ENCODE results near the gene COX6B1. TPM values are rescaled to one million over a fixed set of nuclear protein-coding genes. Genes with fewer than 3 reads are reported as not detected.
"Not testable (repeated sequence)": the region's sequence is repeated elsewhere in the genome, so short reads cannot be mapped to it uniquely, and the experiment has no call there.

The COX6B1 gene
- polyA plus RNA-seq, 1 donor = 300 TPM

DNA sequence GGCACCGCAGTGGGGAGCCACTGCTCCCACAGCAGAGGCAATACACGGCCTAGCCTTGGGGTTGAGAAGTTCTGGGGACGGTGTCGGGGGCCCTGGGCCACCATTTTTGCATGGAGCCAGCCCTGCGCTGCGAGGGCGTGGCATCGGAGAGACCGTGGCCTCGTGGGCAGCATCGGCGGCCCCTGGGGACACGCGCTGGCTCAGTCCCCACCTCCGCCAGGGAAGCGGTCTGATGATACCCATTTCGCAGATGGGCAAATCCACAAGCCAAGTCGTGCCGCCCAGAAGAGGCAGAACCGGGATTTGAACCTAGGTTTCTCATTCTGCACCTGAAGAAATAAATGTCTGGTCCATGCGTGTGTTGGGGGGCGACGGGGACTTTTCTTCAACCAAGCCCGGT, 17.0 kb downstream of the COX6B1 start:
- DNase-seq = no peak

- no peak for DNase-seq
Observed at GRCh38 chr19:35665604-35666003, 17.5 kb downstream of the COX6B1 start.

DNA sequence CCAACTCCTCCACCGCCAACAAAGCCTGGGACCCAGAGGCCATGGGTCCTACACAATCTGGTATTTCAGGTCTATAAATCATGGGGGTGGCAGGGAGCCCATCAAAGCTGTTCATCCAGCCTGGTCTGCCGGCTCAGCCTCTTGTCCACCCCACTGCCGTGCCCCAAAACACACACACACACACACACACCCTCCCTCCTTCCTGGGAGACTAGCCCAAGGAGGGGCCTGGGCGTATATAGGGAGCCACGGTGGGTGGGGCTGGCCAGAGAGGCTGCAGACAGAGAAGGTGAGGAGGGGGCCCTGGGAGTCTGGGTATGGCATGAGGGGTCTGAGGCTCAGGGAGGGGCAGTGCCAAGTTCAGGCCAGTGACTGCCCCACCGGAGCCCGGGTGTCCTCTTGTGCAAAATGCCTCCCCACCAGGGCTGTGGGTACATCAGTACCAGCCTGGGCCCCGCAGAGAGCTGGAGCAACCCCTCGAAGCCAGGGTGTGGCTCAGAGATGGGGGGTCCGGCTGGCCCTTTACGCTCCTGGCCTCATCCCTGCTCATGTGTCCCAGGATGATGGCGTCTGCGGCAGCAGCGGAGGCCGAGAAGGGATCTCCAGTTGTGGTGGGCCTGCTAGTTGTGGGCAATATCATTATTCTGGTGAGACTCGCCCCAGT, 18.3 kb downstream of the COX6B1 start, which contains the start of gene UPK1A:
UPK1A (plus strand) TSS at position 267 of the 663 bp plus-strand sequence; CDS start at position 563, 296 bp downstream.
- DNase-seq = no peak

- no peak for DNase-seq
Observed at GRCh38 chr19:35669566-35669965, 21.4 kb downstream of the COX6B1 start.

DNA sequence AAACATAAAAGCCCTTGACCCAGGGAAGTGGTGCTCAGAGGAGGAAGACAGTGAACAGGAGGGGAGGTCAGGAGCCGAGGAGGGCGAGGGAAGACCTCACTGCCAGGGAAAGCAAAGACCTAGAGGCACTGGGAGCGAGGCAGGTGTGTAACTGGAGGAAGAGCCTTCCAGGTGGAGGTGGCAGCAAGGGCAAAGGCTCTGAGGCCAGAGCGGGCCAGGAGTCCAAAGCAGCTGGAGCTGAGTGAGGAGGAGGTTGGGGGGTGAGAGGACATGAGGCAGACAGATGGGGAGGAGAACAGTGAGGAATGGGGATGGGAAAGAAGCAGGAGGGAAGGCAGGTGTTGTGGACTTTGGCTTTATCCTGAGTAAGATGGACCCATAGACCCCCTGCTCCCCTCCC, 21.9 kb downstream of the COX6B1 start:
- DNase-seq = no peak

DNA sequence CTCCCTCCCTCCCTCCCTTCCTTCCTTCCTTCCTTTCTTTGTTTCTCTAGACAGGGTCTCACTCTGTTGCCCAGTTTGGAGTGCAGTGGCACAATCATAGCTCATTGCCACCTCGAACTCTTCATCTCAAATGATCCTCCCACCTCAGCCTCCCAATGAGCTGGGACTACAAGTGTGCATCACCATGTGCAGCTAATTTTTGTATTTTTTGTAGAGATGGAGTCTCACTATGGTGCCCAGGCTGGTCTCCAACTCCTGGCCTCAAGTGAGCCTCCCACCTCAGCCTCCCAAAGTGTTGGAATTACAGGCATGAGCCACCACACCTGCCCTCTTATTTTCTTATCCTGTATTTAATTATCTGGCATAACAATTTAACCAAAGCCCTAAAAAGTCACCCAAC, 22.6 kb downstream of the COX6B1 start:
- DNase-seq = no peak

- DNase-seq = no peak
Observed at GRCh38 chr19:35671818-35672217, 23.7 kb downstream of the COX6B1 start.

GRCh38 chr19:35673121-35673804, 25.1 kb downstream of the COX6B1 start:
- no peak for DNase-seq

GRCh38 chr19:35675589-35676140, 27.5 kb downstream of the COX6B1 start:
- DNase-seq = no peak

DNA sequence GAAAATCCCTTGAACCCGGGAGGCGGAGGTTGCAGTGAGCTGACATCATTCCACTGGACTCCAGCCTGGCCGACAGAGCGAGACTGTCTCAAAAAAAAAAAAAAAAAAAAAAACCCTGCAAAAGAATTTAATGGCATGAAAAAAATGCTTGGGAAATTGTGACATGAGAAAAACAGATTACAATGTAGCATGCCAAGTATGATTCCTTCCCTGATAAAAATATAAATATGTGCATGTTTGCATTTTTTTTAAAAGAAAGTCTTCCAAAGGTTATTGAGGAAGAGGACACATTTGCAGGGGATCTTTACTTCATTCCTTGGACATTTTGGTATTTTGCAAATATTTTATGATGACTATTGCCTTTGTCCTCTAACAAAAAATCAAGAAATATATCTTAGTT, 41.7 kb downstream of the COX6B1 start:
- DNase-seq = no peak

DNA sequence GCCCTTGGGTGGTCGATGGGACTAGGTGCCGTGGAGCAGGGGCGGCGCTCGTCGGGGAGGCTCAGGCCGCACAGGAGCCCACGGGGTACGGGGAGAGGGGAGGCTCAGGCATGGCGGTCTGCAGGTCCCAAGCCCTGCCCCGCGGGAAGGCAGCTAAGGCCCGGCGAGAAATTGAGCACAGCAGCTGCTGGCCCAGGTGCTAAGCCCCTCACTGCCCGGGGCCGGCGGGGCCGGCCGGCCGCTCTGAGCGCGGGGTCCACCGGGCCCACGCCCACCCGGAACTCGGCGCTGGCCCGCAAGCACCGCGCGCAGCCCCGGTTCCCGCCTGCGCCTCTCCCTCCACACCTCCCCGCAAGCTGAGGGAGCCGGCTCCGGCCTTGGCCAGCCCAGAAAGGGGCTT, 43.0 kb downstream of the COX6B1 start:
- DNase-seq = not testable (repeated sequence)

- no peak for DNase-seq
Observed at GRCh38 chr19:35692010-35692409, 43.9 kb downstream of the COX6B1 start.

GRCh38 chr19:35693422-35693821, 45.3 kb downstream of the COX6B1 start:
- no peak for DNase-seq

DNA sequence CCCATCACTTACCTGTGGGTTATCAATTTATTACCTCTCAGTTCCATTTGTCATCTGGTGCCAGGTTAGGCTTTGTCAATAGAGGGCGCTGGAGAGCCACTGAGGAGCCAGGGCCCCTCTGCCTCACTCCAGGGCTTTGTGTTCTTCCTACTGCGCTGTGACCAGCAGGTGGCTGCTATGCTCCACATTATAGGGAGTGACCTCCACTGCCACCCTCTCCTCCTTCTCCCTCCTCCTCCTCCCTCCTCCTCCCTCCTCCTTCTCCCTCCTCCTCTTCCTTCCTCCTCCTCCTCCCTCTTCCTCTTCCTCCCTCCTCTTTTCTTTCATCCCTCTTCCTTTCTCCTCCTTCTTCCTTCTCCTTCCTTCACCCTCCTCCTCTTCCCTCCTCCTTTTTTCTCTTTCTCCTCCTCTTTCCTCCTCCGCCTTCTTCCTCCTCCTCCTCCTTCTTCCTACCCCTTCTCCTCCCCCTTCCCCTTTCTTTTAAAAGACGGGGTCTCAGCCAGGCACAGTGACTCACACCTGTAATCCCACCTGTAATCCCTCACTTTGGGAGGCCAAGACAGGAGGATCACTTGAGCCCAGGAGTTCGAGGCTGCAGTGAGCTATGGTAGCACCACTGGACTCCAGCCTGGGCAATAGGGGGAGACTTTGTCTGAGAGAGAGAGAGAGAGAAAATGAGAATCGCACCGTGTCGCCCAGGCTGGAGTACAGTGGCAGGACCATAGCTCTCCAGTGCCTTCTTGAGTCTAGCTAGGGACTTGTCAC, 45.9 kb downstream of the COX6B1 start:
- DNase-seq = peak; percentile 86

DNA sequence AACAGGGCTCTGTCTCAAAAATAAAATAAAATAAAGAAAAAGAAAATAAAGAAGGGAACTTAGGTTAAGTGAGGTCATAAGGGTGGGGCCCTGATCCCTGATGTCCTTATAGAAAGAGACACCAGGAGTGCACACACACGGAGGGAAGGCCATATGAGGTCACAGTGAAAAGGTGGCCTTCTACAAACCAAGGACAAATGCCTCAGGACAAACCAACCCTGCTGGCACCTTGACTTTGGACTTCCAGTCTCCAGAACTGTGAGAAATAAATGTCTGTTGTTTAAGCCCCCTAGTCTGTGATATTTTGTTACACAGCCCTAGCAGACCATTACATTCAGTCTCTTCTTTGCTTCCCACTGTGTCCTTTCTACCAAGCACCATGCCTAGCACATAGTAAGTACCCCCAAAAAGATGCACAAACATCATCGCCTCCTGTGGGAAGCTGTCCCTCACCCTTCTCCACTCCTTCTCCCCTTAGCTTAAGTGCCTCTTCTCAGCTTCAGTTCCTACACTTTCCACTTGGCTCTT, 47.8 kb downstream of the COX6B1 start:
- DNase-seq = no peak

- DNase-seq = no peak
Observed at GRCh38 chr19:35696835-35697234, 48.7 kb downstream of the COX6B1 start.

DNA sequence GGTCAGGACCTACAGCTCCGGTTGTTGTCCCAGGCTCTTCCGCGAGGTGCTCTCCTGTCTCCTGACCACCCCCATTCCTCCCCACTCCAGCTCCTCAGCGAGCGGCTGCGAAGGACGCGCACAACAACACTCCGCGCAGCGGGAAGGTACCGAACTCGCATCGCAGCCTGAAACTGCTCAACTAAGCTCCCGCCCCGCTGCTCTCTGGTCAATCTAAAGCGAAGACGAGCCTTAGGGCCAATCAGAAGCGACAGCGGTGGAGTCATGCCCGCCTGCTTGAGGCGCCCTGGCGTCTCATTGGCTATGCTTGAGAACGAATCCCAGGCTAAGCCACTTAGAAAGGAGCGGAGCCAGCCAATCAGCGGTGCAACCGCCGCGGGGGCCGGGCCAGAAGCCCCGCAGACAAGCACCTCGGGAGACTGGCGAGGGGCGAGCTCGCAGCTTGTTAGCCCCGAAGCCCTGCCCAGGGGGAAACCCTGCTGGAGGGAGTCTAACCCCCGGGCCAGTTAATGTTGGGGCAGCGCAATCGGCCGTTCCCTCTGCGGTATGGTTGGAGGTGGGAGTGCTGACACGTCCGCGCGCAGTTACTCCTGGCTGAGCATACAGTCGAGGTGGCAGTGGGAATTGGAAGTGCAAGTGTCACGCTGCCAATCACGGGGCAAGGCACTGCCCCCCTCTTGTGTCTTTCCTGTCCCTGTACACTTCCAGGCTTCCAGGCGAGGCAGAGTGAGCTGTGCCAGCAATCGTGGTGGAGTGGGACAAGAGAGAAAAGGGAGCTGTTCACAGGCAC, 54.3 kb downstream of the COX6B1 start:
- peak; percentile 95 for DNase-seq

DNA sequence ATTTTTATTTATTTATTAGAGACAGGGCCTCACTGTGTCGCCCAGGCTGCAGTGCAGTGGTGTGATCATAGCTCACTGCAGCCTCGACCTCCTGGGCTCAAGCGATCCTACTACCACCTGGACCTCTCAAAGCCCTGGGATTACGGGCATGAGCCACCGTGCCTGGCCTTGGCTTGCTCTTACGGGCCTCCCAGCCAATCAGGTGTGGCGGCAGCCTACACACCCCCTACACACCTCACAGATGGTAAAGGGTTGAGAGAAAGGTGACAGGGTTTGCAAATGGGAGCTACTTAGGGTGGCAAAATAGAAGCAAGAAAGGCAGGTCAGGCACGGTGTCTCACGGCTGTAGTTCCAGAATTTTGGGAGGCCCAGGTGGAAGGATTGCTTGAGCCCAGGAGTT, 55.2 kb downstream of the COX6B1 start:
- DNase-seq = no peak

GRCh38 chr19:35704218-35704617, 56.1 kb downstream of the COX6B1 start, which contains the start of gene ZBTB32:
ZBTB32 (plus strand) TSS chr19:35704558; CDS start chr19:35714627, 10,069 bp downstream.
- no peak for DNase-seq

All from left kidney (tissue), 2 donors.